HPDE6-E6E7 (cell line): Measurements from ENCODE around the gene USF3.

ENCODE experiments used
- DNase-seq: peaks from one replicate; pipeline ENCODE4 v3.0.0; 2011; ENCODE audit warnings: missing footprints; ENCODE audit errors: extremely low spot score

USF3 gene

DNA sequence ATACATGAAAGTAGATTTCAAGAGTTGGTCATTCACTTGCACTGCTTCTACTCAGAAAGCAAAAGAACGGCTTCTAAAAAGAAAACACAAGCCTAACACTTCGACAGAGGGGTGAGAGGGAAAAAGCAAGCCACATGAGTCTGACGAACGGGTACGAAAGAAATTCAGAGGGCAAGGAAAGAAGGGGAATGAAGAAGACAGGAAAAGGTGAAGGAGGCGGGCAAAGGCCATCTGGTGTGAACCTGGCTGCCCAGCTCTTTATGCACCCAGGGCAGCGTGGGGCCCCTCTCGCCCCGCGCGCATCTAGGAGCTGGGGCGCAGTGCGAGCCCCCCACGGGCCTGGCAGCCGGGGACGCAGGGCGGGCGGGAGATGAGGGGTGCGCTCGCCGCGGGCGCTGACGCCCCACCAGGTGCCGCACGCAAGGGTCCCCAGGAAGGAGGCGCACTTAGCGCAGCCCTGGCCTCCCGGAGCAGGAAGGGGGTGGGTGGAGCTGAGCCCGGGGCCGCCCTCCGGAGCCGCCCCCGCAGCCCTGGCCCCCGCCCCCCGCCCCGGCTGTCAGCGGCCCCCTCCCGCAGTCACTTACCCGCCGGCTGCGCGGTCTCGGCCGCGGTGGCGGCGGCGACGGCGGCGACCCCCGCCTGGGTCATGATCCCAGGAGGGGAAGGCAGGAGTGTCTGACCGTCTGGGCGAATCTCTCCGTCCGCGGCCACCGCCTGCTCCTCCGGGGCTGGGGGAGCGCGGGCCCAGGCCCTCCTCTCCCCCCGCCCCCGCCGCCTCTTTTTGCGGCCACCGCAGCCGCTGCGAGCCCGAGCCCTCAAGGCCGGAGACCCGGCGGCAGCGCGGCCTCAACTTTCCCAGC lies at the start of gene USF3:
USF3 (minus strand) TSS at position 857 of the 860 bp plus-strand sequence. CDS start 21,764 bp downstream, outside the sequence.
- DNase-seq: peak; percentile 78

- DNase-seq: peak; percentile 80
These were observed 49.5 kb upstream of the USF3 start, which contains the start of gene NAA50 for GRCh38 chr3:113745756-113746547. Gene NAA50, minus strand, starts transcription at chr3:113746249. Its CDS starts 300 bp downstream, at chr3:113745949.

- peak; percentile 91 for DNase-seq
These were observed 48.7 kb upstream of the USF3 start for GRCh38 chr3:113744941-113745755.

- no peak for DNase-seq
These were observed 46.7 kb upstream of the USF3 start for GRCh38 chr3:113743006-113743630.

GRCh38 chr3:113741620-113742019 lies 45.2 kb upstream of the USF3 start:
- DNase-seq: no peak

DNA sequence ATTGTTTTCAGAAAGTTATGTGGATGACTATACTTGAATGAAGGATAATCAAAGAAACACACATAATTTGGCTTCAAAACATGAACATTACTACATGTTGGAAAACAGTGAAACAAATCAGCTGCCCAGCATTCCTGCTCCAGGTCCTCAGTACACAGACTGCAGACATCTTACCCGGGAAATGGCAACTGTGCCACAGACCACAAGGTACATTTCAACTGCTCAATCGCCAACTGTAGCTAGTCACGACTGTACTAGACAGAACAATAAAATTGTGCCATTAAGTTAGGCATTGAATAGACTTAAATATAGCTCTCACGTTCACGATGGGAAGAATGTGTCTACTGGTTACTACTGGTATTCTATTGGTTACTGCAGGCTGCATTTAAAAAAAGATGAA lies 44.6 kb upstream of the USF3 start:
- DNase-seq: no peak

DNA sequence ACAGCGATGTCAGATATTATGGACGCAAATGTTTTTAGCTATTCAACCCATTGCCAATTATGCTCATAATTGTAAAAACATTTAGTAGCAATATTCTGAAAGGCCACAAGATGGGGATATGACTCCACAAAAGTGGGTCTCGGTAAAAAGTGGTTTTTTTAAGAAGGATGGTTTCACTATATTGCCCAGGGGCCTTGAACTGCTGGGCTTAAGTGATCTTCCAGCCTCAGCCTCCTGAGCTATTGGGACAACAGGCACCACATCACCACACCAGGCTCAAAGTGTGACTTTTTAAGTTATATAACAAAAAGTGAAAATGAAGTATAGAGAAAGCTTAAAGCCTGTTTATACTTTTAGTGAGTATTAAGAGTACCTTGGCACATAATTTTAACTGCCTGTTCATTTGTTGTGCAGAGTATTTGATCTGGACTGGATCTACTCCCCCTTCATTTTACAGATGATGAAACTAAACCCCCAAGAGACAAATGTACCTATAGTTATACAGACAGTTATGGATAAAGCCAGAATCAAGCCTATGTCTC lies 40.2 kb upstream of the USF3 start:
- DNase-seq: no peak

DNA sequence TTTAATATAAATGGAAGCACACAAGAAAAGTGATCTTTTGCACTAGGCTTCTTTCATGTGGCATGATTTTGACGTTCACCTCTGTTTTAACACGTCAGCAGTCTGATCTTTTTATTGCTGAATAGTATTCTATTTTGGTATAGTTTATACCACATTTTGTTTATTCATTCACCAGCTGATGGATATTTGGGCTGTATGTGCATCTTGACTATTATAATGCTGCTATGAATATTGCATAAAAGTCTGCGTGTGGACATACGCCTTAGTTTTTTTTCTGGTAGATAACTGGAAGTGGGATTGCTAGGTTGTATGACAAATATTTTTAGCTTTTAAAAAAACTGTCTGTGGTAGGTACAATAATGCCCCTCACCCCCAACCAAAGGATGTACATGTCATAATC lies 35.3 kb upstream of the USF3 start:
- no peak for DNase-seq

DNA sequence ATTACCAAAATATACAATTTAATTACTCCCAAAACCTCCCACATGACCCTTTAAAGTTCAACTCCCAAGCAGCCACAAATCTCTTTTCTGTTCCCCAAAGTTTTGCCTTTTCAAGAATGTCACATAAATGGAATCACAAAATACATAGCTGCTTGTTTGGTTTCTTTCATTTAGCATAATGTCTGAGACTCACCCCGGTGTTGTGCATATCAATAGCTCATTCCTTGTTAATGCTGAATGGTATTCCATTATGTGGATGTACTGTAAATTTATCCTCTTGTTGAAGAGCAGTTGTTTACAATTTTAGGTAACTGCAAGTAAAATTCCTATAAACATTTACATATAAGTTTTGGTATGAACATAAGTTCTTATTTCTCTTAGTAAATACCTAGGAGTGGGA lies 34.1 kb upstream of the USF3 start:
- no peak for DNase-seq

GRCh38 chr3:113728661-113729060 lies 32.2 kb upstream of the USF3 start:
- DNase-seq: no peak

- no peak for DNase-seq
These were observed 25.2 kb upstream of the USF3 start for GRCh38 chr3:113721636-113722035.

GRCh38 chr3:113719758-113720157 lies 23.3 kb upstream of the USF3 start:
- no peak for DNase-seq

- DNase-seq: no peak
These were observed 22.9 kb upstream of the USF3 start for GRCh38 chr3:113719294-113719693.

DNA sequence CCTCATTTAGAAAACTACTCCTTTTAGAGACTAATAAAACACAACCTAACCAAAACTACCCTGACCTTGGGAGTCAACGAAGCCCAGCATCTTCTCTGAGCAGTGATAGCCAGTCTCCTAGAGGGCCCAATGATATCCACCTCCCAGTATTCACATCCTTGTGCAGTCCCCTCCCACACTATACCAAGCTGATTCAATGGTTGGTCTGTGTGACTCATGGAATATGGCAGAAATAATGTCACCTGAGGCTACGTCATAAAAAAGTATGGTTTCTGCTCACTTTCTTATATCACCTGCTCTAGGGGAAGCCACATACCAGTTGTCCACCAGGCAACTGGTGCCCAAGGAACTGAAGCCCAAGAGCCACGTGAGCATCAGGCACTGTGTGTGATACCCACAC lies 21.4 kb upstream of the USF3 start:
- DNase-seq: no peak

DNA sequence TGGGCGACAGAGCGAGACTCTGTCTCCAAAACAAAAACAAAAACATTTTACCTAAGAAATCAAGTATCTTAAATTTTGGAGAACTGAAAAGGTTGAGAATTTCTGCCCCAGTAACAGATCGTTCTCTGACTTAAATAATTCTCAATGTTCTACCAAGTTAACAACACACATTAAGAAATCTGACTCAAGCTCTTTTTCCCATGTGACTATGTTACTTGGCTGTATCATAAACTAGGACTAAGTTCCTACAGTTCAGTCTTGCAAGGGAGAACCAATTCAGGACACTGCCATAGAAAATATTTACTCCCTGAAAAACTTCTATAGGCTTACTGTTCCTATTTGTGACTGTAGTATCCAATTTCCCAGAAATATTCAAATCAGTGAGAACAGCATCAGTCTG lies 20.9 kb upstream of the USF3 start:
- no peak for DNase-seq

DNA sequence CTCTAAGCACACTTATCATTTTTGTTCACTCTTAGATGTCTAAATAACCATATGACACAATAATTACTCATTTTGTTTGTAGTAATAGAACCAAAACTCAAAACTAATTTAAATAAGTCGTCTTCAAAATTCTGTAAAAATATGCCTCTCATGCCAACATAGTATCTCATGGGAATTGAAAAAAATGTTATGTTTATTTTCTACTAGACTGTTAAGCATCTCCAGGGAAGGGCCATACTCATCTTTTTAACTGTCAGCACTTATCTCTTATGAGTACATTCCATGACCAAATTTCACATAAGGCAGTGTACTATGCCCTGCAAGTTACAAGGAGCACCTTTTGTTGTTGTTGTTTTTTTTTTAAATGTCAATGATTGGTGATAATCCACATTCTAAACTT lies 18.3 kb upstream of the USF3 start:
- no peak for DNase-seq

DNA sequence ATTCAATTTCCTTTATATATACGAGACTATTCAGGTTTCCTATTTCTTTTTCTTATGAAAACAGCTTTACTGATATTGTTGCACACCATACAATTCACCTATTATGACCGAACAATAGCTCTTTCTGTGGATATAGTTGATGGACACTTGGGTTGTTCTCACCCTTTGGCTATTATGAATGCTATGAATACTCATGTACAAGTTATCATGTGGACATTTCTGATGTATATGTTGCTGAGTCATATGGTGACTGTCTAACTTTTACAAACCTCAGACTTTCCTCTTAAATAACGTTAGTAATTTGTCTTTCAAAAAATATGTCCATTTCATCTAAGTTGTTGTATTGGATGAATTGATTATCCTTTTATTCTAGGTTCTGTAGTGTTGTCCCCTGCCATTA lies 15.7 kb upstream of the USF3 start:
- no peak for DNase-seq

DNA sequence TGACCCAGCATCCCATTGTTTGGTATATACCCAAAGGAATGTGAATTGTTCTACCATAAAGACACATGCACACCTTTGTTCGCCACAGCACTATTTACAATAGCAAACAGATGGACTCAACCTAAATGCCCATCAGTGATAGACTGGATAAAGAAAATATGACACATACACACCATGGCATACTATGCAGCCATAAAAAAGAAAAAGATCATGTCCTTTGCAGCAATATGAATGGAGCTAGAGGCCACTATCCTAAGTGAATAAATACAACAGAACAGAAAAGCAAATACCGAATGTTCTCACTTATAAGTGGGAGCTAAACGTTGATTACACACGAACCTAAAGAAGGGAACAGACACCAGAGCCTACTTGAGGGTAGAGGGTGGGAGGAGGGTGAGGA lies 11.4 kb upstream of the USF3 start:
- no peak for DNase-seq

DNA sequence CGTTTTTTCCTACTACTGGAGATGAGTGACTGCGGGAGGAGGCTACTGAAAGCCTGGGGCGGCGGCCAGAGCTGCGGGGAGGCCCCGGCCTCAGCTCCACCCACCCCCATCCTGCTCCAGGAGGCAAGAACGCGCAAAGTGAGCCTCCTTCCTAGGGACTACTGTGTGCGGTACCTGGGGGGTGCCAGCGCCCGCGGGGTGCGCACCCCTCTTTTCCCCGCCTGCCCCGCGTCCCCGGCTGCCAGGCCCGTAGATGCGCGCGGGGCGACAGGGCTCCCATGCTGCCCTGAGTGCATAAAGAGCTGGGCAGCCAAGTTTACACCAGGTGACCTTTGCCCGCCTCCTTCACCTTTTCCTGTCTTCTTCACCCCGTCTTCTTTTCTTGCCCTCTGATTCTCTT lies 2.5 kb upstream of the USF3 start:
- DNase-seq: no peak

DNA sequence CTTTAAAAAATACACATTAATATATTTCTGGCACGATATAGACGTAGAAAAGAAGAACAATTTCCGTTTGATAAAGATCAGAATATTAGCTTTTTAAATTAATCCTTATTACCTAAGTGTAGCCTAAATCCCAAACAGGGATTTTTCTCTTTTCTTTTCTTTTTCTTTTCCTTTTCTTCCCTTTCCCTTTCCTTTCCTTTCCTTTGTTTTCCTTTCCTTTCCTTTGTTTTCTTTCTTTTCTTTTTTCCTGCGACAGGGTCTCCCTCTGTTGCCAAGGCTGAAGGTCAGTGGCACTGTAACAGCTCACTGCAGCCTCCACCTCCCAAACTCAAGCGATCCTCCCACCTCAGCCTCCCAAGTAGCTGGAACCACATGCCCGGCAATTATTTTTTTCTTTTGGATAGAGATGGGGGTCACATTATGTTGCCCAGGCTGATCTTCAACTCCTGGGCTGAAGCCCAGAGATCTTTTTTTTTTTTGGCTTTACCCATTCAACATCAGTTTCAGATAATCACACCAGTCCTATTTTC lies 1.8 kb upstream of the USF3 start:
- DNase-seq: no peak

GRCh38 chr3:113697500-113698090 lies 1.2 kb upstream of the USF3 start:
- DNase-seq: no peak
